K562 treated with DMSO at 1 percent for 24 hours (cell line): ENCODE measurements around the gene OR2A1. TPM values are rescaled to one million over a fixed set of nuclear protein-coding genes. Genes with fewer than 3 reads are reported as not detected.

Source experiments
- total RNA-seq: library from RNA; unstranded; fragments of 300-600 nt; gene quantifications from 2 replicates; pipeline ENCODE4 v1.2.3, GENCODE V29; 2022; ENCODE audit warnings: low read depth; ENCODE audit not compliant: insufficient read depth

OR2A1 gene
- not detected in 2 replicates for total RNA-seq

DNA sequence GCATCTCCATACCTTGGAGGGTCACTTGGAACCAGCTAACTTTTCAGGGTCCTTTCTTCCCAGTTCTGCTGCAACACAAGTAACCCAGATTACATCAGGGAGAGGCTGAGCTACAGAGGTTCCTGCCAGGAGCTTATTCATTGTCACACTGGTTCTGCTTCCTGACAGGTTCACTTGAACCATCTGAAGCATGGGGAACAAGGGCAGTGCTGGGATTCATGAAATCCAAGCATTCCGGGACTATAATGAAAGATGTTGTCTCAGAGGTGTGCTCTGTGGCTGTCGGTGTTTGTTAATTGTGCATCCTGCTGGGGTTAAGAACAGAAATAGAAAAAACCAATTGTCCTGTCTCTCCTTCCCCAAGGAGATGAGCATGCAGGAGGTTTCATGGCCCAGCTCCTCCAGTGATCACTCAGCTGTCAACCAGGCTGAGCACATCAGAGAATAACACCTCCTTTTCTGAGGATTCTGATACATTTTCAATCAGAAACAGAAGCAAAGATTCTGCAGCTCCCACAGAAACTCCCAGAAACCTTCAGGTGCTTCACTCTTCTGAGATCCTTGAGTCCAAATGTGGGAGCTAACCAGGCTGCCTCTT, at the start of gene OR2A1:
Gene OR2A1 (plus strand): TSS at position 548 of the 598 bp plus-strand sequence. CDS start 5,706 bp downstream, outside the sequence.

DNA sequence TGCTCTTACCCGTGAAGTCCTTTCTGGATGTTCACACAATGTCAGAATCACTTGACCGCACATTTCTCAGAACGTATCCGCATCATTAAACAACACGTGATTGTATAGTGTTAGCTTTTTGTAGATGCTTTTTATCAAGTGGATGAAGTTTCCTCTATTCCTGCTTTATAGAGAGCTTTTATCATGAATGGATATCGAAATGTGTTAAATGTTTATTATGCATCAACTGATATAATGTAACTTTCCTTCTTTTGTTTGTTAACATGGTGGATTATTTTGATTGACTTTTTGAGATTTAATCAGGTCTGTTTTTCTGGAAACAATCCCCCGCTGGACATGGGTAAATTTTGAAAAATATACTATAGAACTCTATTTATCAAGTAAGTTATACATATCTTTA, 47.5 kb upstream of the OR2A1 start, which contains the start of gene OR2A7:
Gene OR2A7 (minus strand): TSS at position 101 of the 400 bp plus-strand sequence. CDS start 5,164 bp downstream, outside the sequence.

DNA sequence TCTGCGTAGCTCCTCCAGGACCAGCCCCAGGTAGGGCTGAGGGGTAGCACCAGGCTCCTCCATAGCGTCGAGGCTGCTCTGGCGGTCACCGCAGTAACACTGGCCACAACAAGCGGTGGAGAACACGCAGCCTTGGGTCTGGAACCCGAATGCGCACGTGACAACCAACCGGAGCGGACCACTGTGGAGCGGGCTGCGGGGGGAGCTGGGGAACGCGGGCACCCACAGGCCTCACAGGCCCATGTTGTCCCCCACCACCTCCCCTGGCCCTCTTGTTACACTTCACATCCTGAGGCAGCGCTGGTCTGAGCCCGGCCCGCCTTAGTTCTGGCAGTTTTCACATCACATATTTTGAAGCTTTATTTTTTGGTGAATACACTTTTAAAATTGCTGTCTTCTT, 43.0 kb upstream of the OR2A1 start, which contains the start of gene CTAGE8:
Gene CTAGE8 (minus strand): TSS at position 101 of the 400 bp plus-strand sequence. CDS start 38 bp downstream, at position 63.

DNA sequence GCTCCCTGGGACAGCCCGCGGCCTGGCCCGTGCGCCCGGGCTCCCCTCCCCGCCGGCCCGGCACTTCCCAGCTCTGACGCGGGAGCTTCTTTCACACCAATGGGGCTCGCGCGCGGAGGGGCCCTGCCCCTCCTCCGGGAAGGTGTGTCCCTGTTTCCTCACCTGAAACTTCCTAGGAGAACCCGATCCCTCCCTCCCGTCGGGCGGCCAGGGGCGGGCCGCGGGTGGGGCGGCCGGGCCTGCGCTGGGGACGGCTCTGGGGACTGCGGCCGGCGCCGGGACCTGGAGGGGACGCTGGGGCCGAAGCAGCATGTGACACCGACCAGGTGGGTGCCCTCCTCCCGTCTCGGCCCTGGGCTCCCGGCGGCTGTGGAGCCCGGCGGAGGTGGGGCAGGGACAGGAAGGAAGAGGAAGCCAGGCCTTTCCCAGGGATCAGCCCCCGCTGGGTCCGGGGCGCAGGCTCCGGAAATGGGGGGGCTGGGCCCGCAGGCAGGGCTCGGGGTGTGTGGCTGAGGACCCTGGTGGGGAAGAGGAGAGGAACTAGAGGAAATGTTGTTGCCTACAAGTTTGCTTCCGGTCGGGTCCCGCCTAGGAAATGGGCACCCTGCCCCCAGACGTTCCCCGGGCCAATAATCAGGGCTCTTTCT, 43.1 kb downstream of the OR2A1 start, which contains the start of gene ARHGEF5:
Gene ARHGEF5 (plus strand): TSS at position 227 of the 647 bp plus-strand sequence. CDS start 7,268 bp downstream, outside the sequence.

Other genes with a start within 250 kb of the OR2A1 start
- gene OR2A25, start 242.6 kb upstream of the OR2A1 start, total RNA-seq, result not detected in 2 replicates
- gene OR2A12, start 226.1 kb upstream of the OR2A1 start, total RNA-seq, result not detected in 2 replicates
- gene OR2A2, start 202.8 kb upstream of the OR2A1 start, total RNA-seq, result not detected in 2 replicates
- not detected in 2 replicates for gene OR2A14, start 189.2 kb upstream of the OR2A1 start, total RNA-seq
- not detected in 2 replicates for gene CTAGE4, start 129.0 kb upstream of the OR2A1 start, total RNA-seq
- 0.25 TPM in 1 of 2 replicates, not detected in the other for gene ARHGEF35, start 116.6 kb upstream of the OR2A1 start, total RNA-seq
- not detected in 2 replicates for gene OR2A42, start 72.8 kb upstream of the OR2A1 start, total RNA-seq
- gene OR2A7, start 47.6 kb upstream of the OR2A1 start, total RNA-seq, result not detected in 2 replicates
- gene CTAGE8, start 43.1 kb upstream of the OR2A1 start, total RNA-seq, result not detected in 2 replicates
- 0.45 and 0.47 TPM in 2 replicates for gene ARHGEF5, start 43.0 kb downstream of the OR2A1 start, total RNA-seq
- not detected in 2 replicates for gene NOBOX, start 91.3 kb downstream of the OR2A1 start, total RNA-seq